Sigmoid colon (tissue), 4 donors: ENCODE measurements around the gene PRTFDC1.

Experiments used
- CTCF ChIP-seq, 4 experiments: fragments of 450-650 bp in 3 of 4; fragments of 200-600 bp in 1 of 4; IDR thresholded peaks; one replicate each; pipeline ENCODE4 v1.5.1; 2016 to 2019; ENCODE audit warnings: antibody characterized with exemption in 4 of 4, mild to moderate bottlenecking in 3 of 4, moderate library complexity in 2 of 4
- EP300 ChIP-seq, 4 donors: sonication (generic); formaldehyde crosslinking; IDR thresholded peaks; one replicate each; pipeline ENCODE4 v1.6.1; 2017; ENCODE audit warnings: antibody characterized with exemption in 4 of 4
- POLR2A ChIP-seq, 2 donors: fragments of 450-650 bp; IDR thresholded peaks; one replicate each; pipeline ENCODE4 v1.6.1; 2016; ENCODE audit warnings: antibody characterized with exemption in 2 of 2, mild to moderate bottlenecking in 2 of 2, moderate library complexity in 2 of 2
- POLR2AphosphoS5 ChIP-seq, 4 donors: sonication (generic); formaldehyde crosslinking; IDR thresholded peaks; one replicate each; pipeline ENCODE4 v1.6.1; 2017; ENCODE audit warnings: antibody characterized with exemption in 4 of 4

- TF ChIP-seq CTCF (IDR thresholded peaks at IDR 0.05) (no peak), POLR2AphosphoS5 (IDR thresholded peaks at IDR 0.05) (no peak), POLR2A (IDR thresholded peaks at IDR 0.05) (no peak), EP300 (IDR thresholded peaks at IDR 0.05) (no peak)
Measured at GRCh38 chr10:24965051-24965450, 12.6 kb upstream of the PRTFDC1 start.
